ENCODE data around the gene CSF2RB. TPM values are rescaled to one million over a fixed set of nuclear protein-coding genes. Genes with fewer than 3 reads are reported as not detected.
"Not testable (repeated sequence)": the region's sequence is repeated elsewhere in the genome, so short reads cannot be mapped to it uniquely, and the experiment has no call there.

The CSF2RB gene
- total RNA-seq, 1 experiment from 2014 or later = not detected

- no peak for DNase-seq (ENCODE audit: low spot score)
These were observed 53.6 kb downstream of the CSF2RB start for GRCh38 chr22:36966851-36967540.

GRCh38 chr22:36968249-36968964 lies 55.0 kb downstream of the CSF2RB start:
- DNase-seq (ENCODE audit: low spot score) = no peak

GRCh38 chr22:36971341-36972125 lies 58.1 kb downstream of the CSF2RB start:
- DNase-seq (ENCODE audit: low spot score) = no peak

DNA sequence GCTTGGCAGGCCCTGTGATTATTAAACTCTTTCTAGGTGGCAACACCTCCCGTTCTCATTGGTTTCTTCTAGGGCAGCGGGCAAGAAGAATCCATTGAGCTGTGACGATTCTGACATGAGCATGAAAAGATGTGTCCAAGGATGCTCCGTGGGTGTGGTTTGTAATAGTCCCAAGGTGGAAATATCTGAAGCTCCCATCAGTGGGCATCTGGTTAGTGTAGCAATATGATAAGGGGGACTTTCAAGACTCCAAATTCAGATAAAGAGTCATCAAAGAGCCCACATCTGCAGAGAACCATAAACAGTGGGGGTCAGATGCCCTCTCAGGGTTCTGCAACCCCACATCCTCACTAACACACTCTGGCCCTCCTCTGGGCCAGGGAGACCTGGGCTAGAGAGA lies 63.2 kb downstream of the CSF2RB start:
- no peak for DNase-seq (ENCODE audit: low spot score)

DNA sequence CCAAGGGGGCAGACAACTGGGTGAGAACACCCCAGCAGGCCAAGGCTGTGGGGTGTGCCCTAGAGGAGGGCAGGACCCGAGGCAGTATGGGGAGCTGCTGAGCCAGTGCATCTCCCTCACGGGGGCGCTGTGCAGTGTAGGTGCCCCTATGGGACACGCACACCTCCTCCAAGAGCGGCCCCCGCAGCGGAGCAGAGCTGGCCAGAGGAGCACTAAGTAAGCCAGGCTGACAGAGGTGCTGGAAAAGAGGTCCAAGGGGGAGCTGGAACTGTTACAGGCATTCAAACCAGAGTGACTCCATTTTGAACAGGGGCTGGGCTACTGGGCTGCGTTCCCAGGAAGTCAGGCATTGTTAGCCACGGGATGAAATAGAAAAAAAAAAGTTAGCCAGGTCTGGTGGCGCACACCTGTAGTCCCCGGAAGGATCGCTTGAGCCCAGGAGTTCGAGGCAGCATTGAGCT lies 64.0 kb downstream of the CSF2RB start:
- DNase-seq (ENCODE audit: low spot score) = peak; percentile 52

DNA sequence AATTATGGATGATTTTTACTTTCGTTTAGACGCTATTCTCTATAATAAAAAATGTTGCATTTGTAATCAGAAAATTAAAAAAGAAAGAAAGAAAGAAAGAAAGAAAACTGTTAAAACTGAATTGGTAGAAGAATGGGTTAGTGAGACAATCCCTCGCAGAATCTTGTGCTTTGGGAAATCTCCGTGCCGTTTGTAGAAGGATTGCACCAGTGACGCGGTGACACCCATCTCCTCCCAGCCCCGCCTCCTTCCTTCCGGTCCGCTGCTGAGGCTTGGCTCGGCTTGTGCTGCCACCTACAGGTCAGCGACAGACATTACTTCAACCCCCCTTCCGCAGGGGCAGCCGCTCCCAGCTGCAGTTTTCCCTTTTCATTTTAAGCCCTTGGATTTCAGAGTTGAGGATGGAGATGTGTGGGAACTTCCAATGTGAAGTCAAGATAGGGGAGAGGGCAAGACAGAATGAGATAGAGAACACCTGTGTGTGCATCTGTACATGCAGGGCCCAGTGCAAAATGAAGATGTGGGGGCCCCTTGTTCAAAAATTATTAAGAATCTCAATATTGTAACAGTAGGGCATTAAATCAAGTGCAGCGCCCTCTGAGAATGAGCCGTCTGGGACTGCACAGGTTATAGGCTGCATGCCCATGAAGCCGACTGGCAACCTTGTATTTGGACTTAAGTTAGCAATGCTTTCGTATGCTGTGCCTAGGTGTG lies 64.7 kb downstream of the CSF2RB start:
- DNase-seq (ENCODE audit: low spot score) = peak; percentile 78

GRCh38 chr22:36979016-36979910 lies 65.8 kb downstream of the CSF2RB start:
- no peak for DNase-seq (ENCODE audit: low spot score)

DNA sequence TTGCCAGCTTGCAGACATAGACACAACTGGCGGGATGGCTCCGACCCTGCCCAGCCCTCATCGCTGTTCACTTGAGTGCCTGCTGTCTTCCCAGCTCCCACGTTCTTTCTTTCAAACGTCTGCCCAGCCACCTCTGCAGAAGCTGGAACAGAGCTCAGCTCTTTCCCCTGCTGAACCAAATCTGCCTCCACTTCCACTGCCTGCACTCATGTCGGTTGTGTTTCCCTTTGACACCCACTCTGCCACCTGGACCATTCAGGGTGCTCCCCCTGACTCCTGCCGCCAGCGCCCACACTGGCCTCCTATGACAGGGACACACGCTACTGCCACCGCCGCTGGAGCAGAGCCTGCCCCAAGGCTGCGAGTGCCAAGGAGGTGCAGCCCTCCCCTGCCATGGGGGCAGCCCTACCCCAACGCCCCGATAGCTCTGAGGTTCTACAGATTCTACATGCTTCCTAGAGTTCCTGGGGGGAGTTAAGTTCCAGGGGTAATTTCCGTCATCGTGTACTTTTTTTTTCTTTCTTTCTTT lies 67.9 kb downstream of the CSF2RB start:
- no peak for DNase-seq (ENCODE audit: low spot score)

DNA sequence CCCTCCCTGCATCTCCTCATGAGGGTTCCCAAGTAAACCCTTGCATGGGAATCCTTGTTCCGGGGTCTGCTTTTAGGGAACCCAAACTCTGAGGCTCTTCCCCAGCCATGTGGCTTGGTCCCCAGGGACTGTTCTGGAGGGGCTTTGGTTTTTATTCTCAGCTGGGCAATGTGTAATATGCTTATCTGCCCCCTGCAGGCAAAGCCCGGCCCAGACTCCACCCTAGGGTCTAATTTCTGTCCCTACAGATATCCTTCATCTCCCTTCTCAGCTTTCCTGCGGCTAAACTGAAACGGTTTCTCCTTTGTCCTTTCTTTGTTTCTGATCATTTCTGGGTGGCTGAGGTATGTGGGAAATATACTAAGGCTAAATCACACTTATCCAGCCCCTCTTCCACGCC lies 68.7 kb downstream of the CSF2RB start:
- no peak for DNase-seq (ENCODE audit: low spot score)

- DNase-seq (ENCODE audit: low spot score) = no peak
These were observed 71.9 kb downstream of the CSF2RB start for GRCh38 chr22:36985211-36985889.

- peak; percentile 58 for DNase-seq (ENCODE audit: low spot score)
These were observed 72.9 kb downstream of the CSF2RB start for GRCh38 chr22:36986242-36986821.

DNA sequence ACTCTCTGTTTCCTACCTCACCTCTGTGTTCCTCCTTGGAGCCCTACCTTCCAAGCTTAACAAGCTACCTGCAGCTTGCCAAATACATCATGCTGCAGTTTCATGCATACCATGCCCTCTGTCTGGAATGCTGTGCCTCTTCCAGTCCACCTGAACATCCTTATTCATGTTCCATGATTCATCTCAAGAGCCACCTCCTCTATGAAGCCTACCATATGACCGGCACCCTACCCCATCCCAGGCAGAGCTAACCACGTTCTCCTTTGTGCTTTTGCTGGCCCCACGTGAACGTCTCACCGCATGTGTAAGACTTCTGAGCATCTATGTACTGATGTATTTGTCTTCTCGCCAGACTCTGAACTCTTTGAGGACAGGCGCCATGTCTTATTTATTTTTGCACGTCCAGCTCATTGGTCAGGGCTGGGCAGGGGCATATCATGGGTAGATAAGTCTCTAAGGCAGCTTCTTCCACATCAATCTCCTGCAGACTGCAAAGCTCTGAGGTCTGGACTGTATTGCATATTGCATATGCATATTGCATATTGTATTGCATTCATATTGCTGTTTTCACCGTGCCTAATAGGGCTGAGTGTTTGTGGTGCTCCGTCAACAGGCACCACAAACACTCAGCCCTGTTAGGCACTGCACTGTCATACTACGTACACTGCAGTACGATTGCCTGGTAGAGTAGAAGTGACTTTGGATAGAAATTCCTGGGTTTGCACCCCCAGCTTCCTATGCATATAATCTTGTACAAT lies 74.8 kb downstream of the CSF2RB start:
- DNase-seq (ENCODE audit: low spot score) = no peak

DNA sequence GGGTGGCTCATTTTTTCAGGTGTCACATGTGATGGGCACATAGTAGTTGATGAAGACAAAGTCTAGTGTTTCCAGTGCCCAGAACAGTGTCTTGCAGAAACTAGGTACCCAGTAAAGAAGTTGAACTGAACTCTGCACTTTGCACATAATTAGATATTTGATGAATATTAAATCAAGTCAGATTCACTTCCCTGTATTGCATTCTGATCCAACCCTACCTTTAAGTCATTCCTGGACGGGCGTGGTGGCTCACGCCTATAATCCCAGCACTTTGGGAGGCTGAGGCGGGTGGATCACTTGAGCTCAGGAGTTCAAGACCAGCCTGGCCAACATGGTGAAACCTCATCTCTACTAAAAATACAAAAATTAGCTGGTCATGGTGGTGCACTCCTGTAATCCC lies 75.6 kb downstream of the CSF2RB start:
- not testable (repeated sequence) for DNase-seq (ENCODE audit: low spot score)

Other genes starting within 250 kb of the CSF2RB start
- gene CACNG2, start 209.9 kb upstream of the CSF2RB start, total RNA-seq (2014; rRNA removed; shearing (Covaris generic)) = not detected in 2 replicates
- gene IFT27, start 137.5 kb upstream of the CSF2RB start, total RNA-seq (2014; rRNA removed; shearing (Covaris generic)) = 6.1 and 9.0 TPM in 2 replicates
- not detected in 2 replicates for gene PVALB, start 96.6 kb upstream of the CSF2RB start, total RNA-seq (2014; rRNA removed; shearing (Covaris generic))
- gene NCF4, start 52.6 kb upstream of the CSF2RB start, total RNA-seq (2014; rRNA removed; shearing (Covaris generic)) = not detected in 2 replicates
- gene TST, start 105.8 kb downstream of the CSF2RB start, total RNA-seq (2014; rRNA removed; shearing (Covaris generic)) = 165 and 167 TPM in 2 replicates
- 211 and 220 TPM in 2 replicates for gene MPST, start 106.1 kb downstream of the CSF2RB start, total RNA-seq (2014; rRNA removed; shearing (Covaris generic))
- 5.5 and 11.1 TPM in 2 replicates for gene KCTD17, start 138.1 kb downstream of the CSF2RB start, total RNA-seq (2014; rRNA removed; shearing (Covaris generic))
- not detected in 2 replicates for gene TMPRSS6, start 196.1 kb downstream of the CSF2RB start, total RNA-seq (2014; rRNA removed; shearing (Covaris generic))
- gene IL2RB, start 236.3 kb downstream of the CSF2RB start, total RNA-seq (2014; rRNA removed; shearing (Covaris generic)) = not detected in 2 replicates

All from HT-29 (cell line).